T-helper 22 cell (primary cell): ENCODE results near the gene MYO18A.
"Not testable (repeated sequence)": the region's sequence is repeated elsewhere in the genome, so short reads cannot be mapped to it uniquely, and the experiment has no call there.

ENCODE experiments used
- DNase-seq: peaks from one replicate; pipeline ENCODE4 v3.0.0-alpha.2; 2020; ENCODE audit warnings: low read depth

Gene MYO18A

GRCh38 chr17:29147228-29147627, 33.0 kb downstream of the MYO18A start:
- DNase-seq, result not testable (repeated sequence)

- no peak for DNase-seq
These were observed 33.7 kb downstream of the MYO18A start for GRCh38 chr17:29146369-29146972.

GRCh38 chr17:29145289-29146073, 34.7 kb downstream of the MYO18A start:
- DNase-seq, result peak; percentile 44

GRCh38 chr17:29143894-29144293, 36.3 kb downstream of the MYO18A start:
- DNase-seq, result no peak

- no peak for DNase-seq
These were observed 38.7 kb downstream of the MYO18A start for GRCh38 chr17:29141514-29141876.

- peak; percentile 54 for DNase-seq
These were observed 39.3 kb downstream of the MYO18A start for GRCh38 chr17:29140631-29141513.

GRCh38 chr17:29140051-29140621, 40.1 kb downstream of the MYO18A start:
- DNase-seq, result peak; percentile 85

GRCh38 chr17:29138971-29139691, 41.1 kb downstream of the MYO18A start:
- DNase-seq, result no peak

- peak; percentile 32 for DNase-seq
These were observed 41.8 kb downstream of the MYO18A start for GRCh38 chr17:29138184-29138955.

- no peak for DNase-seq
These were observed 43.0 kb downstream of the MYO18A start for GRCh38 chr17:29136998-29137730.

- no peak for DNase-seq
These were observed 44.7 kb downstream of the MYO18A start for GRCh38 chr17:29135464-29135863.

- DNase-seq, result no peak
These were observed 47.0 kb downstream of the MYO18A start for GRCh38 chr17:29133121-29133713.

GRCh38 chr17:29131814-29132682, 48.1 kb downstream of the MYO18A start:
- no peak for DNase-seq

- no peak for DNase-seq
These were observed 50.5 kb downstream of the MYO18A start for GRCh38 chr17:29129731-29130130.

- DNase-seq, result no peak
These were observed 52.4 kb downstream of the MYO18A start for GRCh38 chr17:29127840-29128239.

- no peak for DNase-seq
These were observed 53.8 kb downstream of the MYO18A start for GRCh38 chr17:29126268-29126930.

- DNase-seq, result no peak
These were observed 54.5 kb downstream of the MYO18A start for GRCh38 chr17:29125651-29126050.

- no peak for DNase-seq
These were observed 55.3 kb downstream of the MYO18A start for GRCh38 chr17:29124925-29125273.
